ENCODE results near the gene OTOP3.
"Not testable (repeated sequence)": the region's sequence is repeated elsewhere in the genome, so short reads cannot be mapped to it uniquely, and the experiment has no call there.

OTOP3 gene

GRCh38 chr17:74904687-74905409 lies 30.9 kb upstream of the OTOP3 start:
- Histone ChIP-seq H3K9me3 (ENCODE audit: insufficient read depth, low read length) (no peaks in the 10 kb centered on the region), H4K20me1 (ENCODE audit: insufficient read depth, low read length) (no peaks in the 10 kb centered on the region), H3K9ac (ENCODE audit: low read length) (no peak overlapping the region), H3K27ac (ENCODE audit: low read length) (no peak overlapping the region), H3K36me3 (replicated peaks; ENCODE audit: low read depth, low read length) (no peaks in the 10 kb centered on the region), H3K79me2 (ENCODE audit: low read length) (no peaks in the 10 kb centered on the region), H3K4me2 (ENCODE audit: low read length) (no peak overlapping the region), H3K27me3 (ENCODE audit: low read depth, low read length) (no peaks in the 10 kb centered on the region), H3K4me1 (ENCODE audit: low read length) (no peaks in the 10 kb centered on the region), H3K4me3 (ENCODE audit: low read length) (no peak overlapping the region), H2AFZ (ENCODE audit: low read depth, low read length) (no peak overlapping the region)
- TF ChIP-seq CTCF (IDR thresholded peaks at IDR 0.05; ENCODE audit: low read depth, low read length): no peak
- TF ChIP-seq EZH2phosphoT487 (IDR thresholded peaks at IDR 0.05; ENCODE audit: low read depth): no peak

- H2AFZ ChIP-seq (ENCODE audit: low read depth, low read length); H3K36me3 ChIP-seq (replicated peaks; ENCODE audit: low read depth, low read length); H3K79me2 ChIP-seq (ENCODE audit: low read length); H3K9ac ChIP-seq (ENCODE audit: low read length); H3K27me3 ChIP-seq (ENCODE audit: low read depth, low read length); H3K4me3 ChIP-seq (ENCODE audit: low read length); H3K27ac ChIP-seq (ENCODE audit: low read length); H3K9me3 ChIP-seq (ENCODE audit: insufficient read depth, low read length); H3K4me2 ChIP-seq (ENCODE audit: low read length); H4K20me1 ChIP-seq (ENCODE audit: insufficient read depth, low read length); H3K4me1 ChIP-seq (ENCODE audit: low read length): not testable (repeated sequence)
Measured at GRCh38 chr17:74906214-74906793, 29.4 kb upstream of the OTOP3 start.

GRCh38 chr17:74907012-74907411 lies 28.7 kb upstream of the OTOP3 start:
- no peak overlapping the region for H3K27ac ChIP-seq (ENCODE audit: low read length)
- no peak overlapping the region for H3K9ac ChIP-seq (ENCODE audit: low read length)
- H2AFZ ChIP-seq (ENCODE audit: low read depth, low read length): no peak overlapping the region
- H3K4me3 ChIP-seq (ENCODE audit: low read length): no peak overlapping the region
- H3K27me3 ChIP-seq (ENCODE audit: low read depth, low read length): no peaks in the 10 kb centered on the region
- H4K20me1 ChIP-seq (ENCODE audit: insufficient read depth, low read length): no peaks in the 10 kb centered on the region
- TF ChIP-seq EZH2phosphoT487 (IDR thresholded peaks at IDR 0.05; ENCODE audit: low read depth) (no peak), CTCF (IDR thresholded peaks at IDR 0.05; ENCODE audit: low read depth, low read length) (no peak)
- no peaks in the 10 kb centered on the region for H3K36me3 ChIP-seq (replicated peaks; ENCODE audit: low read depth, low read length)
- no peak overlapping the region for H3K4me2 ChIP-seq (ENCODE audit: low read length)
- H3K9me3 ChIP-seq (ENCODE audit: insufficient read depth, low read length): no peaks in the 10 kb centered on the region
- H3K79me2 ChIP-seq (ENCODE audit: low read length): no peaks in the 10 kb centered on the region
- no peaks in the 10 kb centered on the region for H3K4me1 ChIP-seq (ENCODE audit: low read length)

- H3K9ac ChIP-seq (ENCODE audit: low read length); H3K27ac ChIP-seq (ENCODE audit: low read length); H3K4me3 ChIP-seq (ENCODE audit: low read length); H3K9me3 ChIP-seq (ENCODE audit: insufficient read depth, low read length); H3K79me2 ChIP-seq (ENCODE audit: low read length); H3K4me2 ChIP-seq (ENCODE audit: low read length); H4K20me1 ChIP-seq (ENCODE audit: insufficient read depth, low read length); H3K4me1 ChIP-seq (ENCODE audit: low read length); H3K27me3 ChIP-seq (ENCODE audit: low read depth, low read length); H2AFZ ChIP-seq (ENCODE audit: low read depth, low read length); H3K36me3 ChIP-seq (replicated peaks; ENCODE audit: low read depth, low read length): not testable (repeated sequence)
Measured at GRCh38 chr17:74909097-74909496, 26.6 kb upstream of the OTOP3 start.

- H4K20me1 ChIP-seq (ENCODE audit: insufficient read depth, low read length); H3K9me3 ChIP-seq (ENCODE audit: insufficient read depth, low read length); H3K9ac ChIP-seq (ENCODE audit: low read length); H3K4me1 ChIP-seq (ENCODE audit: low read length); H3K36me3 ChIP-seq (replicated peaks; ENCODE audit: low read depth, low read length); H3K4me3 ChIP-seq (ENCODE audit: low read length); H3K79me2 ChIP-seq (ENCODE audit: low read length); H3K27me3 ChIP-seq (ENCODE audit: low read depth, low read length); H3K4me2 ChIP-seq (ENCODE audit: low read length); H3K27ac ChIP-seq (ENCODE audit: low read length); H2AFZ ChIP-seq (ENCODE audit: low read depth, low read length): not testable (repeated sequence)
Measured at GRCh38 chr17:74911423-74911822, 24.3 kb upstream of the OTOP3 start.

Measured in OCI-LY3 (cell line).